GM23338 (cell line): ENCODE measurements around the gene ANAPC5. TPM values are rescaled to one million over a fixed set of nuclear protein-coding genes. Genes with fewer than 3 reads are reported as not detected.
"Not testable (repeated sequence)": the region's sequence is repeated elsewhere in the genome, so short reads cannot be mapped to it uniquely, and the experiment has no call there.

Experiments used
- ATAC-seq: fragments of 200-7000 bp; cut with Tn5 transposase; 3 replicates; pipeline ENCODE4 v1.9.1; 2020
- DNase-seq: peaks from one replicate; pipeline ENCODE4 v3.0.0-alpha.2; 2015; ENCODE audit warnings: low spot score
- H2AFZ ChIP-seq: fragments of 200-600 bp; sonication (generic); 2 replicates; pipeline ENCODE4 v1.8.0; 2016; ENCODE audit warnings: antibody characterized with exemption, mild to moderate bottlenecking, moderate library complexity
- H3F3A ChIP-seq: fragments of 200-600 bp; sonication (generic); replicated peaks from 2 replicates; pipeline ENCODE4 v1.8.0; 2017; ENCODE audit warnings: antibody characterized with exemption, mixed run types, low read depth
- H3K27ac ChIP-seq: fragments of 200-600 bp; sonication (generic); 2 replicates; pipeline ENCODE4 v1.6.1; 2016; ENCODE audit warnings: low read depth
- H3K27me3 ChIP-seq: fragments of 200-600 bp; sonication (generic); 2 replicates; pipeline ENCODE4 v1.8.0; 2016; ENCODE audit warnings: mild to moderate bottlenecking, mixed run types, moderate library complexity; ENCODE audit not compliant: insufficient read depth
- H3K36me3 ChIP-seq: fragments of 200-600 bp; sonication (generic); 2 replicates; pipeline ENCODE4 v1.8.0; 2016; ENCODE audit warnings: mild to moderate bottlenecking; ENCODE audit not compliant: insufficient read depth
- H3K4me1 ChIP-seq: fragments of 200-600 bp; sonication (generic); 2 replicates; pipeline ENCODE4 v1.8.0; 2016; ENCODE audit warnings: mild to moderate bottlenecking, moderate library complexity; ENCODE audit not compliant: insufficient read depth
- H3K4me2 ChIP-seq: fragments of 200-600 bp; sonication (generic); 2 replicates; pipeline ENCODE4 v1.7.1; 2017; ENCODE audit warnings: mixed run types
- H3K4me3 ChIP-seq: fragments of 200-600 bp; sonication (generic); 2 replicates; pipeline ENCODE4 v1.6.1; 2016; ENCODE audit warnings: mixed run types
- H3K79me2 ChIP-seq: fragments of 200-600 bp; sonication (generic); replicated peaks from 2 replicates; pipeline ENCODE4 v1.8.0; 2017; ENCODE audit warnings: mild to moderate bottlenecking; ENCODE audit not compliant: insufficient read depth
- H3K9me2 ChIP-seq: fragments of 200-600 bp; sonication (generic); 2 replicates; pipeline ENCODE4 v1.8.0; 2017; ENCODE audit not compliant: insufficient read depth
- H4K20me1 ChIP-seq: fragments of 200-600 bp; sonication (generic); replicated peaks from 2 replicates; pipeline ENCODE4 v1.8.0; 2017; ENCODE audit warnings: mild to moderate bottlenecking; ENCODE audit not compliant: insufficient read depth
- H3K27ac Mint-ChIP-seq: 2 replicates; pipeline ENCODE4 v1.8.0; 2020; ENCODE audit warnings: inconsistent platforms, mild to moderate bottlenecking, moderate library complexity, mixed read lengths
- H3K27me3 Mint-ChIP-seq: 3 replicates; pipeline ENCODE4 v1.8.0; 2022; ENCODE audit warnings: low read depth, mild to moderate bottlenecking, moderate library complexity, mixed read lengths, inconsistent platforms; ENCODE audit not compliant: insufficient read depth, poor library complexity
- H3K36me3 Mint-ChIP-seq: 3 replicates; pipeline ENCODE4 v1.8.0; 2021; ENCODE audit warnings: low read depth, mild to moderate bottlenecking, inconsistent platforms, moderate library complexity, mixed read lengths
- H3K4me1 Mint-ChIP-seq: 3 replicates; pipeline ENCODE4 v1.8.0; 2020; ENCODE audit warnings: mild to moderate bottlenecking, inconsistent platforms, mixed read lengths
- H3K4me3 Mint-ChIP-seq: 3 replicates; pipeline ENCODE4 v1.8.0; 2021; ENCODE audit warnings: moderate library complexity, mild to moderate bottlenecking, inconsistent platforms, mixed read lengths
- H3K9me3 Mint-ChIP-seq: 3 replicates; pipeline ENCODE4 v1.8.0; 2020; ENCODE audit warnings: moderate library complexity, mild to moderate bottlenecking, inconsistent platforms, mixed read lengths
- CREB1 ChIP-seq: fragments of 250-450 bp; sonication (Bioruptor Pico); IDR thresholded peaks from 2 replicates; pipeline ENCODE4 v1.5.0; 2020; ENCODE audit warnings: low read depth, mild to moderate bottlenecking, moderate library complexity
- ETS1 ChIP-seq: IDR thresholded peaks from 2 replicates; pipeline ENCODE4 v1.6.1; 2016; ENCODE audit warnings: antibody characterized with exemption
- EZH2 ChIP-seq: fragments of 200-600 bp; sonication (generic); IDR thresholded peaks from one replicate; pipeline ENCODE4 v1.8.0; 2017; ENCODE audit warnings: antibody characterized with exemption, mild to moderate bottlenecking, low read depth; ENCODE audit not compliant: unreplicated experiment
- JUNB ChIP-seq: IDR thresholded peaks from one replicate; pipeline ENCODE4 v1.6.1; 2016; ENCODE audit warnings: antibody characterized with exemption; ENCODE audit not compliant: unreplicated experiment
- NANOG ChIP-seq: IDR thresholded peaks from 2 replicates; pipeline ENCODE4 v1.6.1; 2016; ENCODE audit warnings: antibody characterized with exemption, borderline replicate concordance
- POLR2AphosphoS5 ChIP-seq: IDR thresholded peaks from 2 replicates; pipeline ENCODE4 v1.6.1; 2016; ENCODE audit warnings: antibody characterized with exemption, low read depth
- ZNF114 ChIP-seq: fragments of 250-450 bp; sonication (Bioruptor Pico); IDR thresholded peaks from 2 replicates; pipeline ENCODE4 v1.5.0; 2020; ENCODE audit warnings: mild to moderate bottlenecking, moderate library complexity
- ZNF331 ChIP-seq: fragments of 250-450 bp; sonication (Bioruptor Pico); IDR thresholded peaks from 2 replicates; pipeline ENCODE4 v1.5.0; 2020; ENCODE audit warnings: low read depth, mild to moderate bottlenecking, moderate library complexity
- polyA plus RNA-seq: library from polyadenylated mRNA; unstranded; fragments of >200 nt; fragmentation: Nextera tagmentation; extraction: Ambion mirVana; gene quantifications from 2 replicates; pipeline ENCODE4 v1.2.1, GENCODE V29; 2016
- total RNA-seq: library from RNA; depleted of rRNA; stranded (reverse); fragments of >200 nt; shearing (Covaris generic); gene quantifications from 2 replicates; pipeline ENCODE4 v1.2.3, GENCODE V29; 2014
- TF ChIP-seq, protein P1 (sequence below): IDR thresholded peaks from one replicate; pipeline ENCODE4 v1.6.1; 2018; ENCODE audit warnings: antibody characterized with exemption; ENCODE audit not compliant: unreplicated experiment

Gene ANAPC5
- total and polyA plus RNA-seq, 2 experiments from 2014 or later: 65.9 to 125 TPM

GRCh38 chr12:121298411-121298810, 53.8 kb downstream of the ANAPC5 start:
- peak overlapping the region; percentile 82; the same call in 2 of the 3 replicates for H3K4me3 Mint-ChIP-seq
- not testable (repeated sequence) for H3F3A ChIP-seq, H3K36me3 ChIP-seq, H3K4me3 ChIP-seq, ATAC-seq, H3K4me1 ChIP-seq, DNase-seq, H3K27ac Mint-ChIP-seq, H3K9me2 ChIP-seq, H3K36me3 Mint-ChIP-seq, H3K27me3 ChIP-seq, H3K4me1 Mint-ChIP-seq, H2AFZ ChIP-seq, H3K9me3 Mint-ChIP-seq, H3K27ac ChIP-seq, H4K20me1 ChIP-seq
- Histone ChIP-seq H3K4me2 (peak overlapping the region; percentile 97; the same call in 1 of the 2 replicates), H3K79me2 (peaks cover 22% of the 10 kb centered on the region)
- peaks cover 12% of the 10 kb centered on the region for H3K27me3 Mint-ChIP-seq

- Histone ChIP-seq H3K4me1 (peaks cover 9% of the 10 kb centered on the region), H3K4me2 (peak overlapping the region; percentile 97), H3K79me2 (peaks cover 25% of the 10 kb centered on the region), H2AFZ (peak overlapping the region; percentile 98), H3K4me3 (peak overlapping the region; percentile 95), H3K27ac (peak overlapping the region; percentile 89), H3K27me3 (no peaks in the 10 kb centered on the region), H3K36me3 (no peaks in the 10 kb centered on the region; the same call in 1 of the 2 replicates), H4K20me1 (no peaks in the 10 kb centered on the region; the same call in 1 of the 2 replicates), H3K9me2 (no peaks in the 10 kb centered on the region), H3F3A (peaks cover 6% of the 10 kb centered on the region; the same call in 1 of the 2 replicates)
- Mint-ChIP-seq H3K27me3 (peaks cover 11% of the 10 kb centered on the region), H3K4me3 (peak overlapping the region; percentile 82), H3K9me3 (no peaks in the 10 kb centered on the region), H3K4me1 (peaks cover 5% of the 10 kb centered on the region; the same call in 2 of the 3 replicates), H3K36me3 (no peaks in the 10 kb centered on the region), H3K27ac (no peak overlapping the region)
- TF ChIP-seq, protein P1, sequence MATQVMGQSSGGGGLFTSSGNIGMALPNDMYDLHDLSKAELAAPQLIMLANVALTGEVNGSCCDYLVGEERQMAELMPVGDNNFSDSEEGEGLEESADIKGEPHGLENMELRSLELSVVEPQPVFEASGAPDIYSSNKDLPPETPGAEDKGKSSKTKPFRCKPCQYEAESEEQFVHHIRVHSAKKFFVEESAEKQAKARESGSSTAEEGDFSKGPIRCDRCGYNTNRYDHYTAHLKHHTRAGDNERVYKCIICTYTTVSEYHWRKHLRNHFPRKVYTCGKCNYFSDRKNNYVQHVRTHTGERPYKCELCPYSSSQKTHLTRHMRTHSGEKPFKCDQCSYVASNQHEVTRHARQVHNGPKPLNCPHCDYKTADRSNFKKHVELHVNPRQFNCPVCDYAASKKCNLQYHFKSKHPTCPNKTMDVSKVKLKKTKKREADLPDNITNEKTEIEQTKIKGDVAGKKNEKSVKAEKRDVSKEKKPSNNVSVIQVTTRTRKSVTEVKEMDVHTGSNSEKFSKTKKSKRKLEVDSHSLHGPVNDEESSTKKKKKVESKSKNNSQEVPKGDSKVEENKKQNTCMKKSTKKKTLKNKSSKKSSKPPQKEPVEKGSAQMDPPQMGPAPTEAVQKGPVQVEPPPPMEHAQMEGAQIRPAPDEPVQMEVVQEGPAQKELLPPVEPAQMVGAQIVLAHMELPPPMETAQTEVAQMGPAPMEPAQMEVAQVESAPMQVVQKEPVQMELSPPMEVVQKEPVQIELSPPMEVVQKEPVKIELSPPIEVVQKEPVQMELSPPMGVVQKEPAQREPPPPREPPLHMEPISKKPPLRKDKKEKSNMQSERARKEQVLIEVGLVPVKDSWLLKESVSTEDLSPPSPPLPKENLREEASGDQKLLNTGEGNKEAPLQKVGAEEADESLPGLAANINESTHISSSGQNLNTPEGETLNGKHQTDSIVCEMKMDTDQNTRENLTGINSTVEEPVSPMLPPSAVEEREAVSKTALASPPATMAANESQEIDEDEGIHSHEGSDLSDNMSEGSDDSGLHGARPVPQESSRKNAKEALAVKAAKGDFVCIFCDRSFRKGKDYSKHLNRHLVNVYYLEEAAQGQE: no peak
- no peak for TF ChIP-seq ETS1
- no peak for TF ChIP-seq ZNF331 (CRISPR knock-in tag)
- no peak for TF ChIP-seq JUNB
- no peak for TF ChIP-seq EZH2
- no peak for TF ChIP-seq NANOG
- no peak for TF ChIP-seq ZNF114 (CRISPR knock-in tag)
- no peak for TF ChIP-seq CREB1 (CRISPR knock-in tag)
- no peak; the same call in 1 of the 2 replicates for TF ChIP-seq POLR2AphosphoS5
- peak; percentile 38 for ATAC-seq
- peak; percentile 54 for DNase-seq
These were observed 54.7 kb downstream of the ANAPC5 start for GRCh38 chr12:121297435-121297991.
